ENCODE results near the gene BEND6. TPM values are rescaled to one million over a fixed set of nuclear protein-coding genes. Genes with fewer than 3 reads are reported as not detected.
"Not testable (repeated sequence)": the region's sequence is repeated elsewhere in the genome, so short reads cannot be mapped to it uniquely, and the experiment has no call there.

Gene BEND6
- total RNA-seq, 1 experiment from 2014 or later: 1.8 TPM

GRCh38 chr6:57047859-57048258, 93.0 kb downstream of the BEND6 start:
- not testable (repeated sequence) for DNase-seq; H3K4me3 ChIP-seq (ENCODE audit: insufficient read depth, low read depth, low read length); H3K36me3 ChIP-seq (replicated peaks; ENCODE audit: control insufficient read depth, insufficient read depth, low read length); H3K27me3 ChIP-seq (ENCODE audit: control insufficient read depth, insufficient read depth, low read length)

GRCh38 chr6:57048577-57048976, 93.7 kb downstream of the BEND6 start:
- Histone ChIP-seq H3K36me3 (replicated peaks; ENCODE audit: control insufficient read depth, insufficient read depth, low read length) (peaks cover 5% of the 10 kb centered on the region), H3K27me3 (ENCODE audit: control insufficient read depth, insufficient read depth, low read length) (no peaks in the 10 kb centered on the region; the same call in 1 of the 2 replicates), H3K4me3 (ENCODE audit: insufficient read depth, low read depth, low read length) (no peak overlapping the region)
- DNase-seq: no peak

DNA sequence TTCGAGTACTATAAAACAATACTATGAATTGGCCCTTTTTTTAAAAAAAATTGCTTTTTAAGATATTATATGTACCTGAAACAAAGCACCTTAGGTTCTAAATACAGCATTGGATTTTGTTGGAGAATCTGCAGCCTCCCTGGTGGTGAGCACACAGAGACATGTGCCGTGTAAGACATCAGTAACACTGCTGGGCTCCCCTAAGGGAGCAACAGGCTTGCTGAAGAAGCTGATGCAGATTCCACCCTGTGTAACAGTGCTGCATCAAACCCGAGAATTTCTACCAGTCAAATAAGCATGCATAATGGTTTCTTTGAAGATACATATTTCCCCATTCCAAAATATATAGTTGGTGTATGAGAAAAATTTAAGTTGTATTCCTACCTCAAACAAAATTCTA, 108.9 kb downstream of the BEND6 start:
- H3K36me3 ChIP-seq (replicated peaks; ENCODE audit: control insufficient read depth, insufficient read depth, low read length): peaks cover 1% of the 10 kb centered on the region
- no peak overlapping the region for H3K4me3 ChIP-seq (ENCODE audit: insufficient read depth, low read depth, low read length)
- DNase-seq: no peak
- H3K27me3 ChIP-seq (ENCODE audit: control insufficient read depth, insufficient read depth, low read length): peaks cover 10% of the 10 kb centered on the region; the same call in 1 of the 2 replicates

DNA sequence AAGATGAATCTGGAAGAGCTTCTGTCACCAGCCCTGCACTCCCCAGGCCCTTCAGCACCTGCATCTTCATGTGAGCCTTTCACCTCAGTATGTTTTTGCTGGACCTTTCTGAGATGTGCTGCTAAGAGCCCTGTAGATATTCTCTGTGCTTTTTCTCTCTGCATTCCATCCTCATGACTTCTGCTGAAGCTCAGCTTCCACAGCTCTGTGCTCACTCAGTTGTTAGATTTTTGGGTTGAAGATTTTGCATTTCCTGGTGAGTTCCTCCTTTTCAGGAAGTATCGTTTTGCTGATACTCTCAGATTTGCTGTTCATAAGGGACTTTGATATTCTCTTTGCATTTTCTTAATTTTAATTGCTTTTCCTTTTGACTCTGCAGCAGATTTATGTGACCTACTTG, 109.9 kb downstream of the BEND6 start:
- peaks cover 14% of the 10 kb centered on the region; the same call in 1 of the 2 replicates for H3K27me3 ChIP-seq (ENCODE audit: control insufficient read depth, insufficient read depth, low read length)
- H3K4me3 ChIP-seq (ENCODE audit: insufficient read depth, low read depth, low read length): no peak overlapping the region
- no peak for DNase-seq
- H3K36me3 ChIP-seq (replicated peaks; ENCODE audit: control insufficient read depth, insufficient read depth, low read length): peaks cover 1% of the 10 kb centered on the region; the same call in 1 of the 2 replicates

GRCh38 chr6:57068061-57068460, 113.2 kb downstream of the BEND6 start:
- Histone ChIP-seq H3K27me3 (ENCODE audit: control insufficient read depth, insufficient read depth, low read length) (peaks cover 36% of the 10 kb centered on the region), H3K36me3 (replicated peaks; ENCODE audit: control insufficient read depth, insufficient read depth, low read length) (peaks cover 1% of the 10 kb centered on the region; the same call in 1 of the 2 replicates), H3K4me3 (ENCODE audit: insufficient read depth, low read depth, low read length) (no peak overlapping the region)
- no peak for DNase-seq

- no peak overlapping the region for H3K4me3 ChIP-seq (ENCODE audit: insufficient read depth, low read depth, low read length)
- no peak for DNase-seq
- H3K36me3 ChIP-seq (replicated peaks; ENCODE audit: control insufficient read depth, insufficient read depth, low read length): peaks cover 1% of the 10 kb centered on the region; the same call in 1 of the 2 replicates
- peaks cover 46% of the 10 kb centered on the region for H3K27me3 ChIP-seq (ENCODE audit: control insufficient read depth, insufficient read depth, low read length)
These were observed 114.3 kb downstream of the BEND6 start for GRCh38 chr6:57069228-57069627.

- H3K27me3 ChIP-seq (ENCODE audit: control insufficient read depth, insufficient read depth, low read length): peaks cover 51% of the 10 kb centered on the region
- H3K4me3 ChIP-seq (ENCODE audit: insufficient read depth, low read depth, low read length): no peak overlapping the region
- DNase-seq: no peak
- no peaks in the 10 kb centered on the region for H3K36me3 ChIP-seq (replicated peaks; ENCODE audit: control insufficient read depth, insufficient read depth, low read length)
These were observed 115.0 kb downstream of the BEND6 start for GRCh38 chr6:57069920-57070331.

GRCh38 chr6:57072108-57072507, 117.2 kb downstream of the BEND6 start:
- H3K36me3 ChIP-seq (replicated peaks; ENCODE audit: control insufficient read depth, insufficient read depth, low read length): no peaks in the 10 kb centered on the region
- no peak overlapping the region for H3K4me3 ChIP-seq (ENCODE audit: insufficient read depth, low read depth, low read length)
- peaks cover 59% of the 10 kb centered on the region for H3K27me3 ChIP-seq (ENCODE audit: control insufficient read depth, insufficient read depth, low read length)
- DNase-seq: no peak

- Histone ChIP-seq H3K27me3 (ENCODE audit: control insufficient read depth, insufficient read depth, low read length) (peaks cover 54% of the 10 kb centered on the region), H3K36me3 (replicated peaks; ENCODE audit: control insufficient read depth, insufficient read depth, low read length) (no peaks in the 10 kb centered on the region), H3K4me3 (ENCODE audit: insufficient read depth, low read depth, low read length) (no peak overlapping the region)
- no peak for DNase-seq
These were observed 119.5 kb downstream of the BEND6 start for GRCh38 chr6:57074383-57074782.

DNA sequence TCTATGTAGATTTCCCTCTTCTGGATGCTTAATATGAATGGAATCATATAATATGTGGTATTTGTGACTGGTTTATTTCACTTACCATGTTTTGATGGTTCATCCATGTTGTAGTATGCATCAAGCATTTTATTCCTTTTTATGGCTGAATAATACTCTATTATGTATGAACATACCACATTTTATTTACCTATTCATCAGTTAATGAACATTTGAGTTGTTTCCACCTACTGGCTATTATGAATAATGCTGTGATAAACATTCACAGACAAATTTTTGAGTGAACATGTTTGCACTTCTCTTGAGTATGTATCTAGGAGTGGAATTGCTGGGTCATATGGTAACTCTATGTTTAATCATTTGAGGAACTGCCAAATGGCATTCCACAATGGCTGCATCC, 120.2 kb downstream of the BEND6 start:
- no peaks in the 10 kb centered on the region for H3K36me3 ChIP-seq (replicated peaks; ENCODE audit: control insufficient read depth, insufficient read depth, low read length)
- no peak overlapping the region for H3K4me3 ChIP-seq (ENCODE audit: insufficient read depth, low read depth, low read length)
- peaks cover 51% of the 10 kb centered on the region for H3K27me3 ChIP-seq (ENCODE audit: control insufficient read depth, insufficient read depth, low read length)
- no peak for DNase-seq

Other genes with a start within 250 kb of the BEND6 start
- 9.8 and 19.2 TPM in 2 replicates for gene KIAA1586, start 91.6 kb downstream of the BEND6 start, total RNA-seq (2014; rRNA removed; shearing (Covaris generic))
- 31.7 and 45.3 TPM in 2 replicates for gene ZNF451, start 135.1 kb downstream of the BEND6 start, total RNA-seq (2014; rRNA removed; shearing (Covaris generic))
- 11.9 and 12.3 TPM in 2 replicates for gene BAG2, start 217.2 kb downstream of the BEND6 start, total RNA-seq (2014; rRNA removed; shearing (Covaris generic))